Lower lobe of right lung (tissue), 2 donors: ENCODE data around the gene ENTHD1. TPM values are rescaled to one million over a fixed set of nuclear protein-coding genes. Genes with fewer than 3 reads are reported as not detected.

Experiments used
- ATAC-seq, 2 donors: fragments of 200-7000 bp; cut with Tn5 transposase; one replicate each; pipeline ENCODE4 v1.9.1; 2020 to 2022; ENCODE audit warnings: mild to moderate bottlenecking in 2 of 2, moderate library complexity in 2 of 2
- DNase-seq: peaks from one replicate; pipeline ENCODE4 v3.0.0-alpha.2; 2020
- H3K27ac ChIP-seq: fragments of 200-600 bp; one replicate; pipeline ENCODE4 v1.8.0; 2022
- H3K27me3 ChIP-seq: fragments of 200-600 bp; one replicate; pipeline ENCODE4 v1.8.0; 2022; ENCODE audit warnings: low read depth
- H3K36me3 ChIP-seq: fragments of 200-600 bp; one replicate; pipeline ENCODE4 v1.8.0; 2022; ENCODE audit warnings: mild to moderate bottlenecking
- H3K4me1 ChIP-seq: fragments of 200-600 bp; one replicate; pipeline ENCODE4 v1.8.0; 2022
- H3K4me3 ChIP-seq: fragments of 200-600 bp; one replicate; pipeline ENCODE4 v1.8.0; 2022; ENCODE audit warnings: mild to moderate bottlenecking
- H3K9me3 ChIP-seq: fragments of 200-600 bp; one replicate; pipeline ENCODE4 v1.8.0; 2022
- CTCF ChIP-seq: fragments of 200-600 bp; IDR thresholded peaks from one replicate; pipeline ENCODE4 v1.8.0; 2022; ENCODE audit warnings: antibody characterized with exemption, mild to moderate bottlenecking
- intact Hi-C: fragments of 100-400 bp; cut with DNase I; formaldehyde crosslinking; loops from one replicate; pipeline ENCODE4 v1.11.0; 2022
- total RNA-seq: library from RNA; stranded (reverse); fragmentation: NEBNext Ultra II Directional; extraction: Animal tissue kit (Norgen Biotek cat#: 25700); gene quantifications from one replicate; pipeline ENCODE4 v1.2.1, GENCODE V29; 2021
- donor health status: DM: no; HTN: yes; CAD: no; lungs with severe emphysema.

The ENTHD1 gene
- total RNA-seq, 1 donor from 2014 or later = not detected

GRCh38 chr22:39697790-39698430 lies 195.7 kb downstream of the ENTHD1 start:
- intact Hi-C loops = no loop called here
- Histone ChIP-seq H3K9me3 (no peaks in the 10 kb centered on the region), H3K36me3 (no peaks in the 10 kb centered on the region), H3K27ac (no peak overlapping the region), H3K4me1 (no peaks in the 10 kb centered on the region), H3K27me3 (peaks cover 32% of the 10 kb centered on the region), H3K4me3 (no peak overlapping the region)
- no peak for TF ChIP-seq CTCF
- no peak for ATAC-seq
- no peak for DNase-seq

GRCh38 chr22:39693943-39694500 lies 199.5 kb downstream of the ENTHD1 start:
- Histone ChIP-seq H3K9me3 (no peaks in the 10 kb centered on the region), H3K27ac (no peak overlapping the region), H3K27me3 (peaks cover 36% of the 10 kb centered on the region), H3K36me3 (no peaks in the 10 kb centered on the region), H3K4me1 (no peaks in the 10 kb centered on the region), H3K4me3 (no peak overlapping the region)
- intact Hi-C loops = no loop called here
- DNase-seq (no peak), ATAC-seq (peak in 1 of 2 donors; percentile 6)
- TF ChIP-seq CTCF = no peak

Other genes with a start within 250 kb of the ENTHD1 start
- gene GRAP2, start 7.3 kb upstream of the ENTHD1 start, total RNA-seq = 9.5 TPM
- 1.4 TPM for gene TMA7B, start 66.6 kb upstream of the ENTHD1 start, total RNA-seq
- 1.4 TPM for gene FAM83F, start 101.2 kb upstream of the ENTHD1 start, total RNA-seq